GM21619 (cell line): ENCODE results near the gene APOB.

Experiments
- ATAC-seq: cut with Tn5 transposase; IDR thresholded peaks from one replicate; pipeline ENCODE4 v1.9.1; 2021; ENCODE audit not compliant: unreplicated experiment

The APOB gene

GRCh38 chr2:20953146-20953824, 90.6 kb downstream of the APOB start:
- no peak for ATAC-seq
